Measurements from ENCODE around the gene ZNF397.
A peak's percentile ranks its signal among the peaks of the same experiment; 100 is the strongest.

Gene ZNF397

GRCh38 chr18:35282353-35282752, 41.5 kb downstream of the ZNF397 start:
- no peak for TF ChIP-seq ZFX (IDR thresholded peaks at IDR 0.05; ENCODE audit: borderline replicate concordance)
- no peak for TF ChIP-seq CTCF (IDR thresholded peaks at IDR 0.05)
- H3K27ac ChIP-seq: no peak overlapping the region

- no peak overlapping the region for H3K27ac ChIP-seq
- TF ChIP-seq ZFX (IDR thresholded peaks at IDR 0.05; ENCODE audit: borderline replicate concordance): no peak
- TF ChIP-seq CTCF (IDR thresholded peaks at IDR 0.05): no peak
Measured at GRCh38 chr18:35283923-35284794, 43.3 kb downstream of the ZNF397 start.

GRCh38 chr18:35284841-35285240, 44.0 kb downstream of the ZNF397 start:
- H3K27ac ChIP-seq: no peak overlapping the region

GRCh38 chr18:35289293-35289692, 48.5 kb downstream of the ZNF397 start:
- peak overlapping the region; percentile 76 for H3K27ac ChIP-seq
- TF ChIP-seq ZFX (IDR thresholded peaks at IDR 0.05; ENCODE audit: borderline replicate concordance) (no peak), CTCF (IDR thresholded peaks at IDR 0.05) (no peak)

More at GRCh38 chr18:35284841-35285240, 44.0 kb downstream of the ZNF397 start:
- no peak for TF ChIP-seq ZFX (IDR thresholded peaks at IDR 0.05; ENCODE audit: borderline replicate concordance)

- H3K27ac ChIP-seq: peak overlapping the region; percentile 76
Measured at GRCh38 chr18:35289727-35290093, 48.9 kb downstream of the ZNF397 start.

DNA sequence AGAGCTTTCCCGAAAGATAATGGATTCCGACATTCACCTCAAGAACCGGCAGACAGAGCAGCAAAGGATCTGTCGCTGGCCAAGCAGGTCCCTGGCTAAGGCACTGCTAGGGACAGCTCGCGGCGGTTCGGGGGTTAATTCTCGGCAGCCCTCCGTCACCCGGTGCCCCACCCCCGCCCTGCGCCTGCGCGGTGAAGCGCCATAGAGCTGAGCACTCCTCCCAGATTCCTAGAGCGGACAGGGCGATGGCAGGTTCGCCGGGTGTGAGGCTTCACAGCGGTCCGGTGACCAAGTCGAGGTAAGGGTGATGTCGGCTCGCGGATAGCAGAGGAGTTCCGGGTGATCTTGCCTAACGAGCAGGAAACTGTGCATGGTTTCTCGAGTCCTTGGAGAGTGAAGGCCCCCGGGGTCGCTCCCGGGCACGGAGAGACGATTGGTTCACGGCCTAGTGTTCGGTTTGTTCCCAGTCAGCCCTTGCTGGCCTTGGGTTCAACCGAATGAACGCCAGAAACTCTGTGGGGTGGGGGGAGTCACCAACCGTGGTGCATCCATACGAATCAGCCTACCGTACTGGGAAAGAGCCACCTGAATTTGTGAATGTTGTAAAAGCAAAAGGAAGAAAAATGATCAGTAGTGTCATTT, 49.4 kb downstream of the ZNF397 start, which contains the start of gene ZSCAN30:
ZSCAN30 (minus strand) TSS at position 136 of the 642 bp plus-strand sequence. CDS start 25,877 bp downstream, outside the sequence.
- TF ChIP-seq ZFX (IDR thresholded peaks at IDR 0.05; ENCODE audit: borderline replicate concordance) (no peak), CTCF (IDR thresholded peaks at IDR 0.05) (no peak)

More at GRCh38 chr18:35289727-35290093, 48.9 kb downstream of the ZNF397 start:
- TF ChIP-seq ZFX (IDR thresholded peaks at IDR 0.05; ENCODE audit: borderline replicate concordance) (no peak), CTCF (IDR thresholded peaks at IDR 0.05) (no peak)

DNA sequence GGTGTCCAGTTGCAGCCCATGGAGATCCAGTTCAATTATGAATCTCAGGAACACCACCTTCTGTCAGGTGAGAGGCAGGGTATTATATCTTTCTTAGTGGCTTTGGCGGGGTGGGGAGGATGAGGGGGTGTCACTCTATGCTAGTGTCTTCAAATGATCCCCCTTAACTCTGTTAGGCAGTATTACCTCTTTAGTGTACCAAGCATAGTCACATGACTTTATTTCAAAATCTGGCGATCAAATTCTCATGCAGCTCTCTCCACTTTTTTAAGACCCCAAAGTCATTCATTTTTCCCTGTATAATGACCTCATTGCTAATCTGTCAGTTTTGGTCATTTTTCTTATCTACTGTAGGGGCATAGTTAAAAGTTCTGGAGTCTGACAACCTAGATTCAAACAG, 50.3 kb downstream of the ZNF397 start:
- peak overlapping the region; percentile 76; the same call in 1 of the 2 replicates for H3K27ac ChIP-seq
- TF ChIP-seq CTCF (IDR thresholded peaks at IDR 0.05) (no peak), ZFX (IDR thresholded peaks at IDR 0.05; ENCODE audit: borderline replicate concordance) (no peak)

More for the DNA sequence above, 49.4 kb downstream of the ZNF397 start, which contains the start of gene ZSCAN30:
- H3K27ac ChIP-seq: peak within 1 kb of the TSS; percentile 76
